Retinal pigment epithelial cell (primary cell): ENCODE results near the gene GNAO1.

Source experiments
- DNase-seq: peaks from one replicate; pipeline ENCODE4 v3.0.0-alpha.2; 2010; ENCODE audit warnings: low read depth
- H3K4me3 ChIP-seq: 2 replicates; pipeline ENCODE4 v1.5.1; 2011; ENCODE audit warnings: mild to moderate bottlenecking, low read length, control low read depth, moderate library complexity
- TF ChIP-seq, protein P1 (sequence below): conservative IDR thresholded peaks from 2 replicates; pipeline ENCODE4 v1.5.1; 2011; ENCODE audit warnings: low read depth, low read length, control low read depth, inconsistent platforms

Gene GNAO1

DNA sequence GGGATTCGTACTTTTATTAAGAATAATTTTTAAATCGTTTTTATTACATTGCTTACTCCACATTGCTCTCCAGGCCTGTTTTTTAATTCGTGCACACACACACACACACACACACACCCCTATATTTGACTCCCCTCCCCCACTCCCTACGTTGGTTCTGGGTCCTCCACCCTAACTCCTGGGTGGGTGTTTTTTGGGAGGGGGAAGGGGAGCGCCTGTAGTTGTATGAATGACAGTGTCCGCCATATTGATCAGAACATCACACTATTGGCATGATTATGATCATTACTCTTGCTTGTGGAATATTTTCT lies 1.3 kb downstream of the GNAO1 start:
- no peak for DNase-seq
- TF ChIP-seq, protein P1, sequence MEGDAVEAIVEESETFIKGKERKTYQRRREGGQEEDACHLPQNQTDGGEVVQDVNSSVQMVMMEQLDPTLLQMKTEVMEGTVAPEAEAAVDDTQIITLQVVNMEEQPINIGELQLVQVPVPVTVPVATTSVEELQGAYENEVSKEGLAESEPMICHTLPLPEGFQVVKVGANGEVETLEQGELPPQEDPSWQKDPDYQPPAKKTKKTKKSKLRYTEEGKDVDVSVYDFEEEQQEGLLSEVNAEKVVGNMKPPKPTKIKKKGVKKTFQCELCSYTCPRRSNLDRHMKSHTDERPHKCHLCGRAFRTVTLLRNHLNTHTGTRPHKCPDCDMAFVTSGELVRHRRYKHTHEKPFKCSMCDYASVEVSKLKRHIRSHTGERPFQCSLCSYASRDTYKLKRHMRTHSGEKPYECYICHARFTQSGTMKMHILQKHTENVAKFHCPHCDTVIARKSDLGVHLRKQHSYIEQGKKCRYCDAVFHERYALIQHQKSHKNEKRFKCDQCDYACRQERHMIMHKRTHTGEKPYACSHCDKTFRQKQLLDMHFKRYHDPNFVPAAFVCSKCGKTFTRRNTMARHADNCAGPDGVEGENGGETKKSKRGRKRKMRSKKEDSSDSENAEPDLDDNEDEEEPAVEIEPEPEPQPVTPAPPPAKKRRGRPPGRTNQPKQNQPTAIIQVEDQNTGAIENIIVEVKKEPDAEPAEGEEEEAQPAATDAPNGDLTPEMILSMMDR = no peak
- H3K4me3 ChIP-seq = no peak overlapping the region

DNA sequence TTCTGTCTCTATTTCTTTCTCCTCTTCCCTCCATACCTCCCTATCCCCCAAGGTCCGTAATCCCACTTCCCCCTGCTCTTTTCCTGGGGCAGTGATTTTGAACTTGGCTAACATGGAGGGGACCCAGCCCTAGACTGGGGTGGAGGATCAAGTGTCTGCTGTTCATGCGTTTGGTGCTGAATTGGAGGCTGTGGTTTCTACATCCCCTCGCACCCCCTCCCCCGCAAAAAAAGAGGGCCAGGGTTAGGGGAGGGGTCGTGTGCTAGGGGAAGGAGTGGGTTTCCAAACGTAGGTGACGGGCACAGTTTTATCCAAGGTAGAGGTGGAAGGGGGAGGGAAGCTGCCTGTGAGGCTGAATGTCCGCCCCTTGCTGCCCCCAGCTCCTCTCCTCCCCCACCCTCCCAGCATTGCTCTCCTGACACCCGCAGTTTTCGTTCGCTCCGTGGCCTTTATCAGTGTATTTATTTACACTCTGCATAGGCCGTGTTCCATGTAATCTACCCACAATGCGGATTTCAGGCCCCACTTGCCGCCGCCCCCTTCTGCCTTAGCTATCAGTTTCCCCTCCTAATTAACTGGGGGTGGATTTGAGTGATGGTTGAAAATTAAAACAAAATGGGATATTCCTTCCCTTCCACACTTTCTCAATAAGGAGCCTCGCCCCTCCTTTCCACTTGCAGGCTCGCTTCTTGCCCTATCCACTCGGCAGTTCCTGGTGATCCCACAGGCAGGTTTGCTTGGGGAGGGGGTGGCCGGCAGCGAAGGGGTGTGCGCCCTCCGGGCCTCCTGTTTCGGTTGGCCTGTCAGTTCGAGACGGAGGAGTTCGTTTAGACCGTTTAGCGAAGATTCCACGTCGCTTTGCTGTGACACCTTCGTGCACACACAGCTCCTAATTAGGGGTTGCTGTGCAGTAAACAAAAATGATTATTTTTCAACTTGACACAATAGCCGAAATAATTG lies 2.0 kb downstream of the GNAO1 start:
- no peak overlapping the region for H3K4me3 ChIP-seq
- TF ChIP-seq, protein P1 = no peak
- no peak for DNase-seq

DNA sequence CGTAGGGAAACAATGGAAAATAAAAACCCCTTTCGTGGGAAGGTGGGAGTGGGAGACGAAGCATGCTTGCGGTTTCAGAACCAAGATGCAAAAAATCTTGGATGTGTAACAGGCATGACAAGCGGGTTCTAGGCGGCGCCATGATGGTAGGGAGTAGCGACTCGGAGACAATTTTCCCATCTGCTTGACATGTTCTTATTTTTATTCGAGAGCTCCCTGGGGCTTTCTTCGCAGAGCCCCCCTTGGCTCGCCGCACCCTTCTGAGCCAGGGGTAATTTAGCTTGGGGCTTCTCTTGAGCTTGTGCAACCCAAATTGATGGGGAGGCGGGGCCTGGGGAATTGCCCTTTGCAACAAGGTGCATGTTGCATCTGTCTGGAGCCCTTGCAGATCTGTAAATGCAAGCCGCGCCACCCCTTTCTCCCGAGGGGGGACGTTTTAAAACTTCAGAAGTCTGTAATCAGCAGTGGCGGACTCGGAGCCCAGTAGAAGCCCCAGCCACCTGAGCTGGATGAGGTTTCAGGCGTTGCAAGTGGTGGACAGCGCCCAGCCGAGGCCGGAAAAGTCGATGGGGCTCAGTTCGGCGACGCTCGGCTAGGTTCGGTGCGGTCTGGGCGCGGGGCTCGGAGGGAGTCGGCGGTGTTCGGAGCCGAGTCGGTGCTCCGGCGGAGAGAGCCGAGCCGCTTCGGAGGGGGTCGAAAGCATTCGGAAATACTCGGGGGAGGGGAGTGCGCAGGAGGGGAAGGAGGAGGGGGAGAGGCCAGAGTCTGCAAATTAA lies 2.9 kb downstream of the GNAO1 start:
- no peak overlapping the region for H3K4me3 ChIP-seq
- TF ChIP-seq, protein P1 = no peak
- DNase-seq = peak; percentile 29

DNA sequence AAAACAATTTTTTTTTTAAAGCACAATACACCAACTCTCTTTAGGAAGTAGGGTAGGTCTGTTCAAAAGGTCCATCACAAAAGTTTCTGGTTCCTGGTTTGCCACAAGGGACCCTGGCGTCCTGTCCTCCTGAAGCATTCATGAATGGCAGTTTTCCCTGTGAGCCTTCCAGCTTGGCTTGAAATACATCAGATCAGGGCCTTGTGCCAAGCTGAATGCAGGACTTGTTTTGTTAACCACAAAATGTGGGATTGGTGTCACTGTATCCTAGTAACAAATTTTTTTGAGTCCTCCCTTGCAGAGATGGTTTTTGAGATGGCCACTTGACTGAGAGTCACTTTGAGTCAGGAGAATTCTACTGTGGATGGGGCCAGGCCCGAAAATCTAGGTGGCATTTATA lies 3.9 kb downstream of the GNAO1 start:
- no peak for DNase-seq
- no peak overlapping the region for H3K4me3 ChIP-seq
- TF ChIP-seq, protein P1 = no peak

DNA sequence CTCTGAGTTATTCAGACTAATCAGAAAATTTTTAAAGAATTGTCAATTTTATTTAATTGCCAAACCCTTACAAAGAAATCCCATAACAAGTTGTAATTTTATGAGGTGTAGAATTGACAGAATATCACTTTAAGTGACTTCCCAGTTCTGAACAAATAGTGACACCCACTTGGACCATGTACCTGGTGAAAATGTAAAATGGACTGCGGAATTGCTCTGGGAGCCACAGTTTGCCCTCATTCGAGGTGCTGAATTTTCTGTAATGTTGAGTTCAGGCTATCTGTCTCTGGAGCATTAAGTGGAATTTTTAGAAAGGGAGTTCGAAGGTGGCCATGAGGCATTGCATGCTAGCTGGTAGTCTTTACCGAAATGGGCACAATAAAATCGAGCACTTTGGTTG lies 5.1 kb downstream of the GNAO1 start:
- DNase-seq = no peak
- TF ChIP-seq, protein P1 = no peak
- no peak overlapping the region for H3K4me3 ChIP-seq

DNA sequence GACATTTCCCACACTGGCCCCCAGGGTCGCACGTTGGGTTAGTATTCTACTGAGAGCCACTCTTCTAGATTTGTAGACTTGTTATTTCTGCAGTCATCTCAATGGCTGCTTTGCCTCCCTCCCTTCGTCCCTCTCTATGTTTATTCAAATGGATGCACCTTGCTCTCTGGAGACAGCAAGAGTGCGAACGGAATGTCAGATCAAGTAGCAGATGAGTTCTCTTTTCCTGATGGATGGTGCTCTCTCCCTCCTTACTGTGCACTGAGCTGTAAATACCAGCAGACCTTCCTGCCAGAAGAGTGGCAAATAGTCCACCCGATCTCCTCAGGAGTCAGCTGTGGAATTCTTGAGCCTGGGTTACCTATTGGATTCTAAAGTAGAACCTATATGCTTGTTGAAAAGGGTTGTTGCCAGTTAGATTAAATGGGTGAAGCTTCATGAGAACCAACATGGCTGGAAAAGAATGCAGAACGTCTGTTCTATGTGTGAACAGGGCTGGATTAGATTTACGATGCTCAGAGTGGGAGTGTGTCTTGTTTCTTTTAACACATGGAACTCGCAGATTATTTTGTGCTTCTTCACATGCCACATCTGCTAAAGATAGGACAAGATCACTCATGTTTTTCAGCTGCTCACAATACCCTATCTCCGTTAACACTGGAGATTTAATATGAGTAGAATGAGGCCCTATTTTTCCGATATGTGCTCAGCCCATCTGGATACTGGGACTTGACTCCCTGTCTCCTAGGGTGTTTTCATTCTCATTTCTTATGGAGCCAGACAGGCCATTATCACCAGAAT lies 6.1 kb downstream of the GNAO1 start:
- TF ChIP-seq, protein P1 = no peak
- no peak overlapping the region for H3K4me3 ChIP-seq
- no peak for DNase-seq
